ENCODE results near the gene DLL1.

DLL1 gene

DNA sequence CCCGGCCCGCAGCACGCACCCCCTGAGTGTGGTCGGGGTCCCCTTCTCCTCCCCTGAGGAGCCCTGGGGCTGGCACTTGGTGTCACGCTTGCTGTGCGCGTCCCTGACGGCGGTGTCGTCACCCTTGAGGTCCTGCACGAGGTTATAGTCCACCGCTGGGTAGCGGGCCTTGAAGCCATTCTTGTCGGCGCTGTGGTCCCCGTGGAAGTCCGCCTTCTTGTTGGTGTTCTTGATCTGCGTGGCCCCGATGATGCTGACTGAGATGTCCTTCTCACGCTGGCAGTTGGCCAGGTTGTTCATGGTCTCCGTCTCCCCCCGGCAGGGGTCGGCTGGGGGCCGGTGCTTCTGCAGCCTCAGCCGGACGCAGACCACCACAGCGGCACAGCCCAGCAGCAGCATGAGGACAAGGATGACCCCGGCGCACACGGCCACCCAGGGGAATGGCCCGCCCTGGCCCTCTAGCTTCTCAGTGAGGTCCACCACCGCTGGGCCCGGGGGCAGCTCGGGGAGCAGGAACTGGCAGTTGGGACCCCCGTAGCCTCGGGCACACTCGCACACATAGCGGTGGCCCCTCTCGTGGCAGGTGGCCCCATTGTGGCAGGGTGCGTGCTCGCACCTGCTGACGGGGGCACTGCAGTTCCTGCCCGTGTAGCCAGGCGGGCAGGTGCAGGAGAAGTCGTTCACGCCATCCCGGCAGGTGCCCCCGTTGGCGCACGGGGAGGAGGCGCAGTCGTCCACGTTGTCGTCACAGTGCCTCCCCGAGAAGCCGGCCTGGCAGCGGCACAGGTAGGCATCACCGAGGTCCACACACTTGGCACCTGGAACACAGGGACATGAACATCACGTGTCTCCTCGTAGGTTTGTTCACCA lies 7.4 kb downstream of the DLL1 start:
- no peak for DNase-seq (ENCODE audit: low spot score)

DNA sequence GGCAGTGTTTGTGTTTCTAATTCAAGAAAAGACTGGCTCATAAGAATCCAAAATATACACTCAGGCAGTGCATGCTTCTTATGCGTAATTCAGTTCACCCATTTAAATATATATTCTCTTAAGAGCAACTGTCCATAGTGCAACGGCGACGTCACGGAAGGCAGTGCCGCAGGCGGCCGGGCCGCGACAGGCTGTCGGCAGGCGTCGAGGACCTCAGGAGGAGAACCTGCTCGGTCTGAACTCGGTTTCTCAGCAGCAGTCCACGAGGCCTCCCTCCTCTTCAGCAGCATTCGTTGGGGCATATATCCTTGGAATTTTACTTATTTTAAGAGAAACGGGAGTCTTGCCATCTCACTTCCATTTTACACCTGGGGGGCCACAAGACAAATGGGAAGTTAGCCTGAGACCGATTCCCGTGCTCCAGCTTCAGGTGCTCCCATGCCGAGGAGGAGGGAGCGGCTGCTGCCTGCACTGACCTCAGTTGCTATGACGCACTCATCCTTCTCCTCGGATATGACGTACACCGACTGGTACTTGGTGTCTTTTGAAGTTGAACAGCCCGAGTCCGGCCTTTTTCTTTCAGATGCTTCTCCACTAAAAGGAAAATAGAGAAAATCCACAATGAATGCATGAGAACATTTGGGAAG lies 8.2 kb downstream of the DLL1 start:
- DNase-seq (ENCODE audit: low spot score): no peak

DNA sequence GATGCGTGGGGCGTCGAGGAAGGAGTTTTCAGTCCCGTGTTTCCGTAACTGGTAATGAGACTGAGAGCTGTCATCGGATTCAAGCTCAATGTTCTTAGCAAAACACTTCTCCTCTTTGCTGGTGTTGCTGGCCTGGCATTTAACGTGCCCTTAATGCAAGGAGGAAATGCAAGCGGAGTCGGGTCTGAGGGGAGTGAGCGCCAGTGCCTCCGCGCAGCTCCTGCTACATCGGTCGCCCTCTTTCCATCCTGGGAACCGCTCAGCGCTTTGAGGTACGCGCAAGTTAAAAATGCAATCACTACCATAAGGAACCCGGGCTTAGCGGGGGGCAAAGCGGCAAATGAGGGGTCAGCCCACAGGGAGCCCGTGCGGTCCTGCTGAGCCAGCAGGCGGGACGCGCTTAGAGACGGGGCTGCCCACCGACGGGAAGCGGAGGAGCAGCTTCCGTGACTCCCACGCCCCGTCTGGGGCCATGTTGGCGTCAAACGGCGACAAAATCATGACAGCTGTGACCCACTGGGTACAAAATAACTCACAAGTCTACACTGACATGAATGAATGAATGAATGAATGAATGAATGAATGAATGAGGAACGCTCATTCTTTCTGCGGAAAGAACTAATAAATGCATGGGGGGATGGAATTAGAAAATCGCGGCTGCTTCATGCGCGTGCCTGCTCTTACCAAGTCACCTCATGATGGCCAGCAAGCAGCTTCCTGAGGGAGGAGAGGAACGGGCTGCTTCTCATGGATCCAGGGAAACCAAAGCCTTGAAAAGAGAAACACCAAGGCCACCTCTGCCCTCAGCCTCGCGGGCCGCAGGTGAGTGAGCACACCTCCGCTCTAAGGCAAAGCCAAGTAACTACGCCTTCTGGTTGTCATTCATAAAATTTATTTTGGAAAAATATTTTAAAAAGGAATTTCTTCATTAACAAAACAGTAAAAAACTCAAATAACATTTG lies 9.3 kb downstream of the DLL1 start:
- DNase-seq (ENCODE audit: low spot score): no peak

DNA sequence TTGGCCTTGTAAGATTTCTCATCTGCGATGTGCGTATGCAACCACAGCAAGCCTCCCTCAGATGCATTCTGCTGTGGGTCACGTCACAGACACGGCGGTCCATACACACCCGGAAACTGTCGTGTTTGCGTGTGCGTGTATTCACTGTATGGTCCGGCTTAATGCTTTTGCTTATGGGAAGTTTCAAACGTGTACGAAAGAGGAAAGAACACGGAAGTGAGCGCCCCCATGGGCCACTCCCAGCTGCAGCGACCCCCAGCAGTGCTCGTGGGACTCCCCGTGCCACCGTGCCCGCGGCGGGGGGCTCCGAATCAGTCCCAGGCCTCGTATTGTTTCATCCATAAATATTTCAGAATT lies 10.2 kb downstream of the DLL1 start:
- DNase-seq (ENCODE audit: low spot score): no peak

DNA sequence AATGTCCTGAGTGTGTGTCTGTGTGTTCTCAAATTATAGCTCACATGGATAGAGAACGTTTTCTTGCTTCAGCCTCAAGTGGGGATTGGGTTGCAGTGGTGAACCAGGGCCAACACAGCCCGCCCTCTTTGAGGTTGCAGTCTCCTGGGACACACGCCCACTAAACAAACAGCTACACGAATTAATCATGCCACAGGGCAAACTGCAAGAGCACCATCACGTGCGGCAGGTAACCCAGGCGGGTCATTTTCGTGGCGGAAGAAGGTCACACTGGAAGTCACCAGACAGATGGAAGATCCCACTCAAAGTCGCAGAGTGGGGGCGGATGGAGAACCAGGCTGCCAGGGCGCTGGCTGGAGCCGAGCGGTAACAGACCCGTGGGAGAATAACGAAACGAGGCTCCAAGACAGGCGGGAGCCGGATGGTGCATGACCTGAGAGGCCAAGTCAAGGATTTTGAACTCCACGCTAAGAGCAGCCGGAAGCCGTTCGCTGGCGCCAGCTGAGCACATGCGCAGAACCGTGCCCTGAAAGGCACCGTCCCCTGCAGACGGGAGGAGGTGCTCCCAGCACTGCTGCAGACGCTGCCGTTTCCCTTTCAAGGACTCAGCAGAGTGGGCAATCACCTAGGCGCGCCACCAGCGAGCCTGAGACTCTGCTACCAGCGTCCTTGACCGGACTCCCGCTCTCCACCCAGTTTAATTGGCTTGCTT lies 10.7 kb downstream of the DLL1 start:
- DNase-seq (ENCODE audit: low spot score): peak; percentile 56

DNA sequence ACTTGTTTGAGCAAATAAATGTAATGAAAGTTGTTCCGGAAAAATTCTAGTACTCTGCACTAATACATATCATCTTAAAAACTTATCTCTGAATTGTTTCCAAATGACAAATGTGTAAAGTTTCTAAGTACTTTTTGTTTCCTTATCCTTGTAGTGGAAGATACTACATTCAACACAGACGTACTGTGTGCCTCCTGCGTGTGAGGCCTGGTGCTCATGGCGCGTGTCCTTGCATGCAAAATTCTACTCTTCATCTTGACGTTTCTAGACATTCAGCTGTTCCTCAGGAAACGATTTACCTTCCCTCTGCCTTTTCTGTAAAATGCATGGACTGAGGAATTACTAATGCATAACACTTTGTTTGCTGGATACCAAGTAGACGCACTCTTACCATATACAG lies 11.5 kb downstream of the DLL1 start:
- DNase-seq (ENCODE audit: low spot score): no peak

DNA sequence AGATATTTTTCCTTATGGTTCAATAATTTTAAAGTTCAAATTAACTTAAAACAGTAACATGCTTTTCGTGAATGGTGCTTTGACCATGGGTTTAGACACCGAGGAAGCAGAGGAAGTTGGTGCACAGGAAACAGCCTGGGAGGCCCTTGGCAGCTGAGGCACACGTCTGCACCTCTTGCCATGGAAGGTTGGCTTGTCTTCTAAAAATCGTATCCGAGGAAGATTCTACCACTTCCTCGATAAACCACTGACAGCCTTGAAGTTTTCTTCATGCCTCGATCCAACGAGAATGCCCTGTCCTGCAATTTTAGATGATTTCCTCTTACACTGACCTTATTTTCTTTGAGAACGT lies 12.2 kb downstream of the DLL1 start:
- DNase-seq (ENCODE audit: low spot score): no peak

DNA sequence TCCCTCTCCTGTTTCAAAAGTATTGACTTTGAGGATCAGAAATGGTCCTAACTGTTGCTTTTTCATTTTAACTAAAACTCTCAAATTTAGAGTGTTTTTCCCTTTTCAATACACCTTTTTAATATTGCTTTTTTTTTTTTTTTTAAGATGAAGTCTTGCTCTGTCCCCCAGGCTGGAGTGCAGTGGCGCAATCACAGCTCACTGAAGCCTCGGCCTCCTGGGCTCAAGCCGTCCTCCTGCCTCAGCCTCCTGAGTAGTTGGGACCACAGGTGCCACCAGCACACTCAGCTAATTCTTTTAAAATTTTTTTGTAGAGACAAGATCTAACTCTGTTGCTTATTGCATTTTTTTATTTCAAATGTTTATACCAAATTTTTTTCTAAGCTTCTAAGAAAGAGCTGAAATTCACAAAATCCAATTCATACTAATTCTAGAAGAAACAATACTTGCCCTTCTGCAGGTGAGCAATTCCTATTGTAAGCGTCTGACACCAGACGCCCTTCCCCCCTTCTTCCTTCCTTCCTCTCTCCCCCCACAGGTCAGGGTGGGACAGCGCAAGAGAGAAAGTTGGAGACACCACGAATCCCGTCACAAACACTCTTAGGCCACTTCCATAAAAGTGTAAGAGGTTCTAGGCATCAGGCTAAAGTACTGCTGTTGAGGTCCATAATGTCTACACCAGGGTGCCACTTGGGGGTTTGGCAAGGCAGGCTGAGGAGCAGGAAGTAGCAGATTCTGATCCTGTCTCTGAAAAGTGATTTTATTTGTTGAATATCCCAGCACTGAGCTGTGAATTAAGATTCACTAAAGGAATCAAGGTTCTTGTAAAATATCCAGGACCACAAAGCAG lies 12.8 kb downstream of the DLL1 start:
- no peak for DNase-seq (ENCODE audit: low spot score)

DNA sequence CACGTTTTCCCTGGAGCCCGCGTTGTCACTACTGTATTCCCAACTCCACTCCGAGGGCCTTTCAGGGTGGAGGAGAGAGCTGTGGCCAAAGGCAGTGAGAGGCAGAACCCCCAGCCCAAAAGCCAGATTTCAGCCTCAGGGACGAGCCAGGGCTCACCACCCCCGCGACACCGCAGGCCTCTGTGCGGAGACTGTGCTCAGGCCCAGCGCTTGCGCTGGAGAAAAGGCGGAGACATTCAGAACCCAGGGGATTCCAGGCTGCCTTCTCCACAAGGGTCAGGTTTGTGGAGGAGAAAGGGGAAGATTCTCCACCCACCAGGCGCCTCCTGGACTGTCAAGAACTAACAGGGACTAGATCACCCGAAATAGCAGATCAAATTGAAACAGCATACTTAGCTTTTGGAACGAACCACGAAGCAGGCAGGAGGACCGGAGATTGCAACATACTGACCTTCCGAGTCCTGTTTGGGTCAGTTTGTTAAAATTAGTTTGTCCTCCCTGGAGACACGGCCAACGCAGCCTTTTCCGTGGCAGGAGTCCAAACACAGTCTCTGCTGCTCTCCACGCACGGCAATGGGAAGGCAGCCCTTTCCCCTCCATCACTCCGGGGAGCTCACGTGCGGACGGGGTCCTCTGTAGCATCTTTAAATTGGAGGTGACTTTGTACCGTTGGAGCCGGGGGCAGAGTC lies 14.4 kb downstream of the DLL1 start:
- no peak for DNase-seq (ENCODE audit: low spot score)

DNA sequence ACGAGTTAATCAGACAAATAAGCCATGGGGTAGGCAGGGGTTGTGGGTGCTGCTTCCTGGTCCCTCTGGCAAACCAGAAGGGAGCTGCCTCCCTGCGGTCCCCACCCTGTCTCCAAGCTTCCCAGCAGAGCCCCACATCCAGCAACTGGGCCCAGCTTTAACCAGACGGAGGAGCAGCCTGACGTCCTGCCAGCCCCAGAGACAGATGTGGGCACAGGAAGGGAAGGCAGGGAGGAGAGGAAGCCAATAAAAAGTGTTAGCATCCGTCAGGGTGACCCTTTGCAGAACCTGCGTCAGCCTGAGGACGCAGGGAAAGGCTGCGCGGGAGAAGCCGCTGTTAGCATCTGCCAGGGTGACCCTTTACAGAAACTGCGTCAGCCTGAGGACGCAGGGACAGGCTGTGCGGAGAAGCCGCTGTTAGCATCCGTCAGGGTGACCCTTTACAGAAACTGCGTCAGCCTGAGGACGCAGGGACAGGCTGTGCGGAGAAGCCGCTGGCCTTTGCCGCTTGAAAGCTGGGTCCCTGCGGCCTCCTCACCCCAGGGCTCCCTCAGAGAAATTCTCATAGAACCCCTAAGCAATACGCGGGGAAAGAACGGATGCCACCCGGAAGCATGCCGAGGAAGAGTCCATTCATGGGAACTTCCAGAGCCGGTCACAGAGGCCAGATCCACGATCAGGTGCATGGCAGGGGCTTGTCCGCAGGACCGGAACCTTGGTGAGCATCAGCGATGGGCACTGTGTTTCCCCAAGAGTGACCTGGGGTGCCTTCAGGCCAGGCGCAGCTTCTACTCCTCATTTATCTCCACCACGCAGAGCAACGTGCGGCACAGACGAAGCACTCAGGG lies 15.9 kb downstream of the DLL1 start:
- DNase-seq (ENCODE audit: low spot score): no peak

DNA sequence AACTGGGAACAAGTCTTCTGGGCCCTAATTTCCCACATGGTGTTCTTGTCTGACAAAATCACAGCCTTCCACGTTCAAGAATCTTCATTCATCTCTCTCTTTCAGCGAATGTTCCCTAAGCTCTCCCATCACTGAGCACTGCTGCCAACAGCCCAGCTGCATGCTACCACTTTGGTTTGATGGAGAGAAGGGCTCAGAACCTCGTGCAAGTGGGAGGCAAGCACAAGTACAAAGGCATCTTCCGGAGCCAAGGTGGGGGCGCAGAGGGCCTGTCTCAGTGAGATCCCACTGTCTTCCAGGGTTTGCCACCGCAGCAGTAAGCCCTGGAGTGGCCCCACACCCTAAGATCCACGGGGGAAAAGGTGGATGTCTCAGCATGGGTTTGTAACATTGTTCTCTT lies 17.2 kb downstream of the DLL1 start:
- DNase-seq (ENCODE audit: low spot score): no peak

DNA sequence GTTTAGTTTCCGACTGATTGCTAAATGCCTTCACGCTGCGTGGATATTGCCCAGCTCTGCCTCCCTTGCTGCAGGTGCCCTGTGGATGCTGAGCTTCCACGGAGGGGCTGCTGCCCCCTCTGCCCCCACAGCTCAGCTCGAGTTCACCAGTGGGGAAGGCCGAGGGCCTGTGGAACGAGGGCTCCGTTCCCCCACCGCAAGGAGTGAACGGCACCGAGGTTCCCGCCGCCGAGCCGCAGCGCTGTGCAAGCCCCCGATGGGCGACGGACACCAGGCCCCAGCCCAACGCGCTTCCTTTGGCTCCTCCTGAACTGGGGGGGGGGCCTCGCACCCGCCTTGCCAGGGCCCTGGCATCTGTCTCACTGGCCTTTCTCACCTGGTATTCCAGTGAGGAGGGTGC lies 17.7 kb downstream of the DLL1 start:
- no peak for DNase-seq (ENCODE audit: low spot score)

DNA sequence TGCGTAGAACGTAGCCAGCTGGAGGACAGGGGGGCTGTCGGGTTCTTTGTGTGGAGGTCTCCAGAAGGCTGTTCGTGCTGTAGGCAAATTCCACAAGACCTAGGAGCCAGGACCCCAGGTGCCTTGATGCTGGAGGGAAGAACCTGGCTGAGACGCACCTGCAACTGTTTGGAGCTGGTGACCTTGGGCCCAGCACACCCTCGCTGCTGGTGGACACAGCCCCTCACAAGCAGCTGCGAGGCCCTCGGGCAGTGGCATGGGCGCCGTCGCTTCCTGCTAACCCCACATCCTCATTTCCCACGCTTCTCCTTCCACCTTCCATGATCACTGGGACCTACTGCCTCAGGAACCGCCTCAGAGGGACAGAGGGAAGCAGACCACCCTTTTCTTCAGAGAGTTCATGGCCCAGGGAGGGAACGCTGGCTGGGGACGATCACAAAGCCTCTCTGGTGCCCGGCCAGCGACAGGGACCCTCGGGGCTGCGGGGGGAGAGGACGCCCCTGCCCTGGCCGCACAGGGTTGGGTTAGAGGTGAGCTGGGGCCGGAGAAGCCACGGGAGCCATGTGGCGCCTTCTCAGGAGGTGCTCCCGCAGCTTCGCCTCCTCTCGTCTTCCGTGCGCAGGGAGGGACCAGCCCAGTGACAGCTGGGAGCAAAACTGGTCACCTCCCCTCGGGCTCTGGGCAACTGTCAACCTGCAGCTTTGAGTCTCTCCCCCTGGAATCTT lies 18.4 kb downstream of the DLL1 start:
- DNase-seq (ENCODE audit: low spot score): no peak

DNA sequence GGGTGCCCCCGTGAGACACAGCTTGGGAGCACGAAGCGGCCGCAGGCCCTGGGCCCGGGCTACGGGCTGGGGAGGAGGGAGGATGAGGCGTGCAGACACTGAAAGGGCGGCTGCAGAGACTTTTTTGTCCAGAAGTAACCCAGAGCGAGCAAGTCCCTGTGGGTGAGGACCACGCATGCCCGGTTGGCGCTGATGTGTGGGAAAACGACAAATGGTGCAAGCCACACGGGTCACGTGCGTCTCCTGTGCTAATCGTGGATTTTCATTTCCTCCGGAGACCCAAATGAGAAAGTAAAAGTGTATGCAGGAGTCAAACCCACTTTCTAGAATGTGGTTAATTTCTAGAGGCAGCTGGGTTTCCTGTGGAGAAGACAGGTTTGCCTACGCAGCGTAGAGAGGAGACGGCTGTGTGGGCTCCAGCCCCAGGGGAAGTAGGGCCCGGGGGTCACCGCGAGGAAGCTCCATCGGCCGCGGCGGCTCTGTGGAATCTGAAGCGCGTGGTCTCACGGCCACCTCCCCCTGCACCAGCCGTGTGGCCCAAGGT lies 19.0 kb downstream of the DLL1 start:
- no peak for DNase-seq (ENCODE audit: low spot score)

DNA sequence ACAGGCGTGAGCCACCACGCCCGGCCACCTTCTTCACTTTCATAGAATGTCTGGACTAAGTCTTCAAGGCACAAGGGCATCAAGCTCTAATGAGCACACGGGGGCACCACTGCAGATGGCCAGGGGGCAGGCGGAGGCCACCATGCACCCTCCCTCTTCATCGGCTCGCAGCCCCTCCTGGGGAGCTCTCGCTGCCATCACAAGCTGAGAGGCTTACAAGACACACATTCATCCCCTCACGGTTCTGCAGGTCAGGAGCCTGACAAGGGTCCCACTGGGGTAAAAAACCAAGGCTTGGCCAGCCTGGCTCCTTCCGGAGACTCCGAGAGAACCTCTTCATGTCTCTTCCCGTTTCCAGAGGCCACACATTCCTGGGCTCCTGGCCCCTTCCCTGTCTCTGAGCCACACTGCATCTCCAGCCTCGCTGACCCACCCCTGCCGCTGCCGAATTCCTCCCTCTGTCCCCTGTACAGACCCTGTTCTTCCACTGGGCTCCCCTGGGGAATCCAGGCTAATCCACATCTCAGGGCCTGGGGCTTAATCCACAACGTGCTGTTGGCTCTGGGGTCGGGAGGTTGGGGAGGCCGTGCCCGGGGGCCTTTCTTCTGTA lies 19.8 kb downstream of the DLL1 start:
- no peak for DNase-seq (ENCODE audit: low spot score)

DNA sequence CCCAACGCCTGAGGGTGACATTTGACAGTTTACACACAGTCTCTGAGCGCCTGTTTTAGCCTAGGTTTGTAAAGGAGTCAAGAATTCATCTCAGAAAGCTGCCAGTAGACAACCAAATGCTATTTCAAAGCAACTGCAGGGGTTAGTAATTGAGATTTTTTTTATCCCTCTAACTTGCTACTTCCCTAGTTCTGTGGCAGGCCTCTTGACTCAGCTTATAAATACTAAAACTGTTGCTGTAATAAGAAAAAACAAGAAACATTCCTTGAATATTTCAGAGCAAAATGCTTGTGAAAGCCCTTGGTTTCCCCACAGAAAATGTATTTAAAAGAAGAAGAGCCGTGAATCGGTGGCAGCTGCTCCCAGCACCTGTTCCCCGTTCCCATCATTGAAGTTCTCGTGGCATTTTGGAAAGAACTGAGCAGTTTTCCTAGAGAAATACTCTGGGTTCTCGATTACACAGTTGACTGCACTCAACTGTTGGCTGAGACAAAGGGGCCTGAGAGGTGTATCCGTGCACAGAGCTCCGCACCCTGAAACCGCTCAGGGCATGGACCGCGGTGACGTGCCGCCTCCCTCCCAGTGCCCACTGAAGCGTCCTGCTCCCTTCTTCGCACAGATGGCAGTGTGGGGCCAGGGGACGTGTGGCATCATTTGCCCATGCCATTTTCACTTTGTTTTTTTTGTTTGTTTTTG lies 20.9 kb downstream of the DLL1 start:
- no peak for DNase-seq (ENCODE audit: low spot score)

All from SK-N-DZ (cell line).